A673 (cell line): ENCODE measurements around the gene CNN1. TPM values are rescaled to one million over a fixed set of nuclear protein-coding genes. Genes with fewer than 3 reads are reported as not detected.
A peak's percentile ranks its signal among the peaks of the same experiment; 100 is the strongest.

ENCODE experiments used
- Bru-seq: library from RNA; stranded (reverse); fragments of 400-500 nt; gene quantifications from one replicate; lab custom pipeline; 2021; lab: Mats Ljungman, UMichigan
- BruChase-seq, 2 experiments: library from RNA; stranded (reverse); fragments of 400-500 nt; gene quantifications; one replicate each; lab custom pipeline; 2021; lab: Mats Ljungman, UMichigan
- BruUV-seq: library from RNA; stranded (reverse); fragments of 400-500 nt; replicated peaks from 2 replicates; lab custom pipeline; 2021; lab: Mats Ljungman, UMichigan
- CTCF ChIA-PET: fragments of 300-600 bp; sonication (Branson Sonifier 250); formaldehyde crosslinking; loops from one replicate; lab custom pipeline; 2022; ENCODE audit warnings: antibody characterized with exemption; lab: Charles Lee
- POLR2A ChIA-PET: fragments of 300-600 bp; sonication (Branson Sonifier 250); formaldehyde crosslinking; loops from one replicate; lab custom pipeline; 2022; ENCODE audit warnings: antibody characterized with exemption; ENCODE audit not compliant: low non-redundant PET; lab: Charles Lee
- DNase-seq: peaks from one replicate; pipeline ENCODE4 v3.0.0-alpha.2; 2015; ENCODE audit warnings: low spot score
- H3K27ac ChIP-seq: fragments of 200-600 bp; sonication (generic); 2 replicates; pipeline ENCODE4 v1.5.1; 2016; ENCODE audit warnings: mixed run types, low read depth, mild to moderate bottlenecking, mixed read lengths, antibody characterized with exemption, low read length; ENCODE audit not compliant: poor library complexity, severe bottlenecking
- H3K27me3 ChIP-seq: fragments of 200-600 bp; sonication (generic); replicated peaks from 2 replicates; pipeline ENCODE4 v1.6.1; 2017; ENCODE audit warnings: mixed run types, low read depth, mild to moderate bottlenecking, mixed read lengths, antibody characterized with exemption, low read length; ENCODE audit not compliant: insufficient read depth, poor library complexity
- H3K36me3 ChIP-seq: fragments of 200-600 bp; sonication (generic); 2 replicates; pipeline ENCODE4 v1.6.1; 2016; ENCODE audit warnings: mixed run types, mild to moderate bottlenecking, mixed read lengths, antibody characterized with exemption, low read length; ENCODE audit not compliant: insufficient read depth, poor library complexity, severe bottlenecking
- H3K4me1 ChIP-seq: fragments of 200-600 bp; sonication (generic); 2 replicates; pipeline ENCODE4 v1.6.1; 2017; ENCODE audit warnings: mixed run types, mild to moderate bottlenecking, mixed read lengths, antibody characterized with exemption, low read length; ENCODE audit not compliant: insufficient read depth, poor library complexity, severe bottlenecking
- H3K4me3 ChIP-seq: fragments of 200-600 bp; sonication (generic); 2 replicates; pipeline ENCODE4 v1.5.1; 2016; ENCODE audit warnings: low read depth, mixed run types, mild to moderate bottlenecking, mixed read lengths, low read length; ENCODE audit not compliant: poor library complexity, severe bottlenecking
- H3K9me3 ChIP-seq: fragments of 200-600 bp; sonication (generic); 2 replicates; pipeline ENCODE4 v1.6.1; 2016; ENCODE audit warnings: mixed run types, low read depth, mild to moderate bottlenecking, mixed read lengths, antibody characterized with exemption, low read length; ENCODE audit not compliant: poor library complexity, severe bottlenecking
- EZH2 ChIP-seq: fragments of 200-600 bp; sonication (generic); IDR thresholded peaks from 2 replicates; pipeline ENCODE4 v1.6.1; 2017; ENCODE audit warnings: borderline replicate concordance, low read depth, mild to moderate bottlenecking, mixed read lengths, antibody characterized with exemption, low read length; ENCODE audit not compliant: poor library complexity, severe bottlenecking
- intact Hi-C: fragments of 100-400 bp; cut with micrococcal nuclease; formaldehyde crosslinking; loops from one replicate; pipeline ENCODE4 v1.10.0; 2022; ENCODE audit not compliant: unreplicated experiment
- long read RNA-seq: library from polyadenylated mRNA; stranded (forward); transcript quantifications from one replicate; pipeline ENCODE4 v2.0.0, GENCODE V29; 2022
- total RNA-seq: library from RNA; stranded (reverse); gene quantifications from 2 replicates; pipeline ENCODE4 v1.2.3, GENCODE V29; 2021
- TF ChIP-seq, protein P1 (sequence below): fragments of 300-800, 200-600 bp; sonication (generic); conservative IDR thresholded peaks from 2 replicates; pipeline ENCODE4 v1.5.1; 2017; ENCODE audit warnings: low read depth, mild to moderate bottlenecking, antibody characterized with exemption, low read length, moderate library complexity, mixed read lengths

Gene CNN1
- total RNA-seq = 0.60 TPM in 1 of 2 replicates, not detected in the other
- not detected for Bru-seq, nascent RNA
- BruChase-seq, experiment 1, labeled RNA remaining after a 2-hour chase = not detected
- BruChase-seq, experiment 2, labeled RNA remaining after a 6-hour chase = percentile 15 among the genes with signal in this experiment
- long read RNA-seq = 0 reads

DNA sequence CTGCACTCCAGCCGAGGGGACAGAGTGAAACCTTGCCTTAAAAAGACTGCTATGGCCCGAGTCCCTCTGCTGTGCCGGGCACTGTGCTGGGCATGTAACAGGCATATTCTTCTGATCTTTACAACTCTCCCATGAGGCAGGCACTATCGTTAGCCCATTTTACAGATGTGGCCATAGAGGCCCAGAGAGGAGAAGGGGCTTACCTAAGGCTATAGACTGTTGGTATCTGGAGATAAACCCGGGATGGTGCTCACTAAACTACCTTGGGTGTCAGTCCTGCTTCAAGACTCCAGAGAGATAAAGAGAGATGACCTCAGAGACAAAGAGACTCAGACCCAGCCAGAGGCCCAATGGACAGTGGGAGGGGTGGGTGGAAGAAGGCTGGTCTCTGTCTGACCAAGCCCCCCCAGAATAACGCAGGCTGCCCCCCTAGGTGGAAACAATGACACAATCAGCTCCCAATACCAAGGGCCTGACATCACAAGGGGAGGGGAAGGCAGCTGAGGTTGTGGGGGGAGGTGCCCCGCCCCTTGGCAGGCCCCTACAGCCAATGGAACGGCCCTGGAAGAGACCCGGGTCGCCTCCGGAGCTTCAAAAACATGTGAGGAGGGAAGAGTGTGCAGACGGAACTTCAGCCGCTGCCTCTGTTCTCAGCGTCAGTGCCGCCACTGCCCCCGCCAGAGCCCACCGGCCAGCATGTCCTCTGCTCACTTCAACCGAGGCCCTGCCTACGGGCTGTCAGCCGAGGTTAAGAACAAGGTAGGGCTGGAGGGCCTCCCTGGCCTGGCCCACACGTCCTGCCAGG lies at the start of gene CNN1:
Gene CNN1 (plus strand): TSS at position 620 of the 805 bp plus-strand sequence. CDS start 77 bp downstream, at position 697.
- ChIA-PET CTCF (no interaction called here), POLR2A (no interaction called here)
- Histone ChIP-seq H3K27ac (no peak within 1 kb of the TSS), H3K4me1 (peaks cover 10% of the 10 kb centered on the region), H3K36me3 (no peaks in the 10 kb centered on the region), H3K9me3 (no peaks in the 10 kb centered on the region), H3K27me3 (no peaks in the 10 kb centered on the region), H3K4me3 (peak within 1 kb of the TSS; percentile 31)
- peak; percentile 41 for DNase-seq
- intact Hi-C loops = no loop called here
- TF ChIP-seq EZH2 = no peak
- TF ChIP-seq, protein P1, sequence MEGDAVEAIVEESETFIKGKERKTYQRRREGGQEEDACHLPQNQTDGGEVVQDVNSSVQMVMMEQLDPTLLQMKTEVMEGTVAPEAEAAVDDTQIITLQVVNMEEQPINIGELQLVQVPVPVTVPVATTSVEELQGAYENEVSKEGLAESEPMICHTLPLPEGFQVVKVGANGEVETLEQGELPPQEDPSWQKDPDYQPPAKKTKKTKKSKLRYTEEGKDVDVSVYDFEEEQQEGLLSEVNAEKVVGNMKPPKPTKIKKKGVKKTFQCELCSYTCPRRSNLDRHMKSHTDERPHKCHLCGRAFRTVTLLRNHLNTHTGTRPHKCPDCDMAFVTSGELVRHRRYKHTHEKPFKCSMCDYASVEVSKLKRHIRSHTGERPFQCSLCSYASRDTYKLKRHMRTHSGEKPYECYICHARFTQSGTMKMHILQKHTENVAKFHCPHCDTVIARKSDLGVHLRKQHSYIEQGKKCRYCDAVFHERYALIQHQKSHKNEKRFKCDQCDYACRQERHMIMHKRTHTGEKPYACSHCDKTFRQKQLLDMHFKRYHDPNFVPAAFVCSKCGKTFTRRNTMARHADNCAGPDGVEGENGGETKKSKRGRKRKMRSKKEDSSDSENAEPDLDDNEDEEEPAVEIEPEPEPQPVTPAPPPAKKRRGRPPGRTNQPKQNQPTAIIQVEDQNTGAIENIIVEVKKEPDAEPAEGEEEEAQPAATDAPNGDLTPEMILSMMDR = no peak
- BruUV-seq = no TSS peak

DNA sequence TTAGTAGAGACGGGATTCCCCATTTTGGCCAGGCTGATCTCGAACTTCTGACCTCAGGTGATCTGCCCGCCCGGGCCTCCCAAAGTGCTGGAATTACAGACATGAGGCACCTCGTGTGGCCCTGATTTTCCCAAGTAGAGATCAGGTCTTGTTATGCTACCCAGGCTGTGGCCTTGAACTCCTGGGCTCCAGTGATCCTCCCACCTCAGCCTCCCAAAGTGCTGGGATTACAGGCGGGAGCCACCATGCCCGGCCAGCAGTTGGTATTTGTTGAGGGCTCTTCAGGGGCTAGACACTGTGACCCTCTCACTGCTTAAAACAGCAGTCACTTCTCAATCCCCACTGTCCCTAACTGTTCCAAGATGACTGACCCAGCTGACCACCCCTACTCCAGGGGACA lies 49.3 kb upstream of the CNN1 start:
- Histone ChIP-seq H3K9me3 (no peaks in the 10 kb centered on the region), H3K4me3 (no peak overlapping the region), H3K27me3 (no peaks in the 10 kb centered on the region), H3K4me1 (no peaks in the 10 kb centered on the region), H3K27ac (no peak overlapping the region), H3K36me3 (no peaks in the 10 kb centered on the region)
- intact Hi-C loops = no loop called here
- POLR2A ChIA-PET = no interaction called here
- no peak for TF ChIP-seq EZH2
- TF ChIP-seq, protein P1 = no peak
- DNase-seq = no peak
- BruUV-seq = no TSS peak
- CTCF ChIA-PET = no interaction called here

DNA sequence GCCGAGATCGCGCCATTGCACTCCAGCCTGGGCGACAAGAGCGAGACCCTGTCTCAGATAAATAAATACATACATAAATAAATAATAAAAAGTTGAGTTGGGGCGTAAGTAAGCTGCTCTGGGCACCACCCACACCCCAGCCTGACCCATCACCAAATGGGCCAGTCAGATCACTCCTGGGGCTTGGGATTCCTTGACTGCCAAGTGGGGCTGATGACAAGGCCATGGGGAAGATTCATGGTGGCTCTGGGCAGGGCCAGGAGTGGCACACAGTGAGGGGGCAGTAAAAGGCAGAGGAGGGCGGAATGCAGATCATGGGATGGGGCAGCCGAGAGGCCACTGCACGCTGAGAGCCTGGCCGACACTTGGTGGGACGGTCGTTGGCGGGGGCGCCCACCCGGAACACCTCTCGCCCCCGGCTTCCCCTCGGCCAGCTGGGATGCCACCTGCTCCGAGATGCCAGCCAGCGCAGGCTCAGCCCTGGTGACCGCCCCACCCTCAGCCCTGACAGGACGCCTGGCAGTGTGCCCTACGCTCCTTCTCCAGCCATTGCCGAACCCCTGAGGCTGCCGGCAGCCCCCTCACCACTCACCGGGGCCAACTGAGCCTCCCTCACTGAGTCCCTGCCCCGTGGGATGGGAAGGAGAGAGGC lies 43.9 kb upstream of the CNN1 start:
- TF ChIP-seq EZH2 = no peak
- TF ChIP-seq, protein P1 = no peak
- Histone ChIP-seq H3K27me3 (no peaks in the 10 kb centered on the region), H3K4me3 (no peak overlapping the region), H3K36me3 (peaks cover 7% of the 10 kb centered on the region), H3K4me1 (no peaks in the 10 kb centered on the region), H3K27ac (no peak overlapping the region), H3K9me3 (no peaks in the 10 kb centered on the region)
- BruUV-seq = no TSS peak
- no peak for DNase-seq
- ChIA-PET POLR2A (no interaction called here), CTCF (interaction anchor here (0.6 kb wide), 1 partner anchor 77 kb away, joined by 7 read pairs; no protein-coding TSS in a partner anchor)
- intact Hi-C loops = no loop called here
